HepG2 (cell line): ENCODE measurements around the gene COBL. TPM values are rescaled to one million over a fixed set of nuclear protein-coding genes. Genes with fewer than 3 reads are reported as not detected.

ENCODE experiments used
- AGO2 ChIP-seq: fragments of 200-400 bp; formaldehyde crosslinking; optimal IDR thresholded peaks from 2 replicates; pipeline ENCODE3; 2017; ENCODE audit warnings: mild to moderate bottlenecking, low read depth, low read length, moderate library complexity
- HES4 ChIP-seq: sonication (generic); formaldehyde crosslinking; IDR thresholded peaks from 2 replicates; pipeline ENCODE4 v1.9.0; 2021; ENCODE audit warnings: mild to moderate bottlenecking, missing genetic modification reagents, borderline replicate concordance
- NCOA2 ChIP-seq: sonication (generic); formaldehyde crosslinking; IDR thresholded peaks from 2 replicates; pipeline ENCODE4 v1.8.0; 2022; ENCODE audit warnings: inconsistent platforms
- NFKBIZ ChIP-seq: IDR thresholded peaks from 2 replicates; pipeline ENCODE4 v1.6.1; 2018; ENCODE audit warnings: missing genetic modification reagents, missing compliant biosample characterization
- NFYB ChIP-seq: sonication (generic); formaldehyde crosslinking; IDR thresholded peaks from 2 replicates; pipeline ENCODE4 v1.4.0; 2020; ENCODE audit warnings: missing genetic modification reagents
- SALL1 ChIP-seq: sonication (generic); formaldehyde crosslinking; IDR thresholded peaks from 2 replicates; pipeline ENCODE4 v1.8.0; 2022; ENCODE audit warnings: mild to moderate bottlenecking, missing genetic modification reagents
- SAP130 ChIP-seq: IDR thresholded peaks from 2 replicates; pipeline ENCODE4 v1.6.1; 2016; ENCODE audit warnings: low read depth
- SKI ChIP-seq: fragments of 450-650 bp; IDR thresholded peaks from one replicate; pipeline ENCODE4 v1.6.1; 2018; ENCODE audit warnings: mild to moderate bottlenecking; ENCODE audit not compliant: partially characterized antibody
- SP5 ChIP-seq: IDR thresholded peaks from 2 replicates; pipeline ENCODE4 v1.6.1; 2016; ENCODE audit warnings: low read depth, borderline replicate concordance
- ZFX ChIP-seq: sonication (generic); formaldehyde crosslinking; IDR thresholded peaks from 2 replicates; pipeline ENCODE4 v1.4.0; 2020; ENCODE audit warnings: mild to moderate bottlenecking, low read depth, missing genetic modification reagents, moderate library complexity
- ZNF33A ChIP-seq: sonication (generic); formaldehyde crosslinking; IDR thresholded peaks from 2 replicates; pipeline ENCODE4 v1.5.1; 2020; ENCODE audit warnings: missing genetic modification reagents, mild to moderate bottlenecking, moderate library complexity, borderline replicate concordance
- ZNF441 ChIP-seq: sonication (generic); formaldehyde crosslinking; IDR thresholded peaks from 2 replicates; pipeline ENCODE4 v1.7.0; 2021; ENCODE audit warnings: missing genetic modification reagents, borderline replicate concordance
- polyA plus RNA-seq, 8 experiments: library from polyadenylated mRNA; depleted of rRNA in 3 of 8; stranded (reverse) in 7 of 8; unstranded in 1 of 8; fragments of >200 nt; fragmentation: Illumina TruSeq in 4 of 8; extraction: Trizol in 4 of 8; gene quantifications; 2 replicates each; pipeline versions ENCODE4 v1.2.1 to v1.2.3, GENCODE V29; 2011 to 2016; ENCODE audit warnings: low read depth in 4 of 8, missing spikeins in 1 of 8, mixed read lengths in 1 of 8; ENCODE audit not compliant: insufficient read depth in 1 of 8
- total RNA-seq, 5 experiments: library from RNA; depleted of rRNA; stranded (reverse); fragments of >200 nt; fragmentation: Illumina TruSeq; extraction: Trizol; gene quantifications; 2 replicates each; pipeline ENCODE4 v1.2.3, GENCODE V29; 2016; ENCODE audit warnings: low read depth in 1 of 5
- TF ChIP-seq, protein P1 (sequence below): sonication (generic); formaldehyde crosslinking; conservative IDR thresholded peaks from 2 replicates; pipeline ENCODE4 v1.4.0; 2020; ENCODE audit warnings: mild to moderate bottlenecking, missing genetic modification reagents, moderate library complexity
- TF ChIP-seq, protein P2 (sequence below): sonication (generic); formaldehyde crosslinking; IDR thresholded peaks from 2 replicates; pipeline ENCODE4 v1.4.0; 2020; ENCODE audit warnings: missing genetic modification reagents
- TF ChIP-seq, protein P3 (sequence below): sonication (generic); formaldehyde crosslinking; IDR thresholded peaks from 2 replicates; pipeline ENCODE4 v1.5.0; 2020; ENCODE audit warnings: mild to moderate bottlenecking, missing genetic modification reagents, borderline replicate concordance
- TF ChIP-seq, protein P4 (sequence below): sonication (generic); formaldehyde crosslinking; IDR thresholded peaks from 2 replicates; pipeline ENCODE4 v1.9.0; 2021; ENCODE audit warnings: missing genetic modification reagents, borderline replicate concordance
- TF ChIP-seq, protein P5 (sequence below): sonication (generic); formaldehyde crosslinking; conservative IDR thresholded peaks from 2 replicates; pipeline ENCODE4 v1.4.0; 2020; ENCODE audit warnings: missing genetic modification reagents
- TF ChIP-seq, protein P6 (sequence below): sonication (generic); formaldehyde crosslinking; IDR thresholded peaks from 2 replicates; pipeline ENCODE4 v1.5.0; 2020; ENCODE audit warnings: mild to moderate bottlenecking, low read depth, missing genetic modification reagents, borderline replicate concordance

The COBL gene
- total and polyA plus RNA-seq, 2 of the 13 experiments (the other 11 are each of a cell fraction or from before 2014, with no cell fraction given): 3.8 to 4.9 TPM

DNA sequence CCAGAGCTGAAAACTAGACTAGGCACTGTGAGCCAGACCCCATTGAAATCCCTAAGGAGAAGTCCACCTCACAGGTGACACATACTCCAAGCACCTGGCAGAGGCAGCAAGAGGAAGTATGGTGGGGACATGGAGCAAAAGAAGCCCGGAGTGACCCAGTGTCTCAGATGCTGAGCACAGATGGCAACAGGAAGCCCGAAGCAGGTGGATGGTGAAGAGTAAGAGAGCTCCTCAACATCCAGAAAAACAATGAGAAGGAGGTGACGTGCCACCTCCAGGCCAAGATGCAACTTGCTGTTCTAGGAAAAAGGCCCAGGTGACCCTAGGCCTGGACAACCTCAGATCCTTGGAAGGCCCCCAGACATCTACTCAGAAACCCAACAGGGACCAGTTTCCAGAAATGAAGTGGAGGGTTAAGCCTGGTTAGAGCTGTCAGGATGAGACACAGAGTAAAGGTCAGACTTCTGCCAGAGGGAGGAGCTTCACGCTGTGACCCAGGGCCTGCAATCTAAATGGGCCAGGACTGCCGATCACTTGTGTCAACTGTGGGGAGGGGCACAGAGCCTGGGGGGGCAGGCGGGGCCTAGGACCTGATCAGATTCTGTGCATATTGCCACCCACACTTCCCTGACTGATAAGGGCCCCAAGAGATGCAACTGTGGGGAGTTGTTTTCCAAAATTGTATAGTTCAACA is 2.4 kb upstream of the COBL start (continued):
- TF ChIP-seq, protein P1, sequence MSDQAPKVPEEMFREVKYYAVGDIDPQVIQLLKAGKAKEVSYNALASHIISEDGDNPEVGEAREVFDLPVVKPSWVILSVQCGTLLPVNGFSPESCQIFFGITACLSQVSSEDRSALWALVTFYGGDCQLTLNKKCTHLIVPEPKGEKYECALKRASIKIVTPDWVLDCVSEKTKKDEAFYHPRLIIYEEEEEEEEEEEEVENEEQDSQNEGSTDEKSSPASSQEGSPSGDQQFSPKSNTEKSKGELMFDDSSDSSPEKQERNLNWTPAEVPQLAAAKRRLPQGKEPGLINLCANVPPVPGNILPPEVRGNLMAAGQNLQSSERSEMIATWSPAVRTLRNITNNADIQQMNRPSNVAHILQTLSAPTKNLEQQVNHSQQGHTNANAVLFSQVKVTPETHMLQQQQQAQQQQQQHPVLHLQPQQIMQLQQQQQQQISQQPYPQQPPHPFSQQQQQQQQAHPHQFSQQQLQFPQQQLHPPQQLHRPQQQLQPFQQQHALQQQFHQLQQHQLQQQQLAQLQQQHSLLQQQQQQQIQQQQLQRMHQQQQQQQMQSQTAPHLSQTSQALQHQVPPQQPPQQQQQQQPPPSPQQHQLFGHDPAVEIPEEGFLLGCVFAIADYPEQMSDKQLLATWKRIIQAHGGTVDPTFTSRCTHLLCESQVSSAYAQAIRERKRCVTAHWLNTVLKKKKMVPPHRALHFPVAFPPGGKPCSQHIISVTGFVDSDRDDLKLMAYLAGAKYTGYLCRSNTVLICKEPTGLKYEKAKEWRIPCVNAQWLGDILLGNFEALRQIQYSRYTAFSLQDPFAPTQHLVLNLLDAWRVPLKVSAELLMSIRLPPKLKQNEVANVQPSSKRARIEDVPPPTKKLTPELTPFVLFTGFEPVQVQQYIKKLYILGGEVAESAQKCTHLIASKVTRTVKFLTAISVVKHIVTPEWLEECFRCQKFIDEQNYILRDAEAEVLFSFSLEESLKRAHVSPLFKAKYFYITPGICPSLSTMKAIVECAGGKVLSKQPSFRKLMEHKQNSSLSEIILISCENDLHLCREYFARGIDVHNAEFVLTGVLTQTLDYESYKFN (CRISPR knock-in tag): peak; percentile 63
- TF ChIP-seq SAP130 (peak; percentile 53), NFKBIZ (CRISPR knock-in tag) (no peak), SALL1 (peak; percentile 59; the same call in 1 of the 2 replicates), SP5 (CRISPR knock-in tag) (peak; percentile 45; the same call in 1 of the 2 replicates), ZNF441 (CRISPR knock-in tag) (0 out of 2 replicates have a peak, but pooled peaks have one; percentile 46), NFYB (no peak), ZFX (CRISPR knock-in tag) (peak; percentile 62), SKI (no peak), ZNF33A (CRISPR knock-in tag) (no peak), HES4 (no peak), NCOA2 (CRISPR knock-in tag) (no peak), AGO2 (no peak)
- TF ChIP-seq, protein P2, sequence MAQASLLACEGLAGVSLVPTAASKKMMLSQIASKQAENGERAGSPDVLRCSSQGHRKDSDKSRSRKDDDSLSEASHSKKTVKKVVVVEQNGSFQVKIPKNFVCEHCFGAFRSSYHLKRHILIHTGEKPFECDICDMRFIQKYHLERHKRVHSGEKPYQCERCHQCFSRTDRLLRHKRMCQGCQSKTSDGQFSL (CRISPR knock-in tag): peak; percentile 57; the same call in 1 of the 2 replicates
- TF ChIP-seq, protein P3, sequence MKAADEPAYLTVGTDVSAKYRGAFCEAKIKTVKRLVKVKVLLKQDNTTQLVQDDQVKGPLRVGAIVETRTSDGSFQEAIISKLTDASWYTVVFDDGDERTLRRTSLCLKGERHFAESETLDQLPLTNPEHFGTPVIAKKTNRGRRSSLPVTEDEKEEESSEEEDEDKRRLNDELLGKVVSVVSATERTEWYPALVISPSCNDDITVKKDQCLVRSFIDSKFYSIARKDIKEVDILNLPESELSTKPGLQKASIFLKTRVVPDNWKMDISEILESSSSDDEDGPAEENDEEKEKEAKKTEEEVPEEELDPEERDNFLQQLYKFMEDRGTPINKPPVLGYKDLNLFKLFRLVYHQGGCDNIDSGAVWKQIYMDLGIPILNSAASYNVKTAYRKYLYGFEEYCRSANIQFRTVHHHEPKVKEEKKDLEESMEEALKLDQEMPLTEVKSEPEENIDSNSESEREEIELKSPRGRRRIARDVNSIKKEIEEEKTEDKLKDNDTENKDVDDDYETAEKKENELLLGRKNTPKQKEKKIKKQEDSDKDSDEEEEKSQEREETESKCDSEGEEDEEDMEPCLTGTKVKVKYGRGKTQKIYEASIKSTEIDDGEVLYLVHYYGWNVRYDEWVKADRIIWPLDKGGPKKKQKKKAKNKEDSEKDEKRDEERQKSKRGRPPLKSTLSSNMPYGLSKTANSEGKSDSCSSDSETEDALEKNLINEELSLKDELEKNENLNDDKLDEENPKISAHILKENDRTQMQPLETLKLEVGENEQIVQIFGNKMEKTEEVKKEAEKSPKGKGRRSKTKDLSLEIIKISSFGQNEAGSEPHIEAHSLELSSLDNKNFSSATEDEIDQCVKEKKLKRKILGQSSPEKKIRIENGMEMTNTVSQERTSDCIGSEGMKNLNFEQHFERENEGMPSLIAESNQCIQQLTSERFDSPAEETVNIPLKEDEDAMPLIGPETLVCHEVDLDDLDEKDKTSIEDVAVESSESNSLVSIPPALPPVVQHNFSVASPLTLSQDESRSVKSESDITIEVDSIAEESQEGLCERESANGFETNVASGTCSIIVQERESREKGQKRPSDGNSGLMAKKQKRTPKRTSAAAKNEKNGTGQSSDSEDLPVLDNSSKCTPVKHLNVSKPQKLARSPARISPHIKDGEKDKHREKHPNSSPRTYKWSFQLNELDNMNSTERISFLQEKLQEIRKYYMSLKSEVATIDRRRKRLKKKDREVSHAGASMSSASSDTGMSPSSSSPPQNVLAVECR: peak; percentile 48; the same call in 1 of the 2 replicates
- TF ChIP-seq, protein P4, sequence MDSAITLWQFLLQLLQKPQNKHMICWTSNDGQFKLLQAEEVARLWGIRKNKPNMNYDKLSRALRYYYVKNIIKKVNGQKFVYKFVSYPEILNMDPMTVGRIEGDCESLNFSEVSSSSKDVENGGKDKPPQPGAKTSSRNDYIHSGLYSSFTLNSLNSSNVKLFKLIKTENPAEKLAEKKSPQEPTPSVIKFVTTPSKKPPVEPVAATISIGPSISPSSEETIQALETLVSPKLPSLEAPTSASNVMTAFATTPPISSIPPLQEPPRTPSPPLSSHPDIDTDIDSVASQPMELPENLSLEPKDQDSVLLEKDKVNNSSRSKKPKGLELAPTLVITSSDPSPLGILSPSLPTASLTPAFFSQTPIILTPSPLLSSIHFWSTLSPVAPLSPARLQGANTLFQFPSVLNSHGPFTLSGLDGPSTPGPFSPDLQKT: no peak
- TF ChIP-seq, protein P5, sequence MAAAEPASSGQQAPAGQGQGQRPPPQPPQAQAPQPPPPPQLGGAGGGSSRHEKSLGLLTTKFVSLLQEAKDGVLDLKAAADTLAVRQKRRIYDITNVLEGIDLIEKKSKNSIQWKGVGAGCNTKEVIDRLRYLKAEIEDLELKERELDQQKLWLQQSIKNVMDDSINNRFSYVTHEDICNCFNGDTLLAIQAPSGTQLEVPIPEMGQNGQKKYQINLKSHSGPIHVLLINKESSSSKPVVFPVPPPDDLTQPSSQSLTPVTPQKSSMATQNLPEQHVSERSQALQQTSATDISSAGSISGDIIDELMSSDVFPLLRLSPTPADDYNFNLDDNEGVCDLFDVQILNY (CRISPR knock-in tag): no peak
- TF ChIP-seq, protein P6, sequence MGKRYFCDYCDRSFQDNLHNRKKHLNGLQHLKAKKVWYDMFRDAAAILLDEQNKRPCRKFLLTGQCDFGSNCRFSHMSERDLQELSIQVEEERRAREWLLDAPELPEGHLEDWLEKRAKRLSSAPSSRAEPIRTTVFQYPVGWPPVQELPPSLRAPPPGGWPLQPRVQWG (CRISPR knock-in tag): no peak
